Endothelial cell of umbilical vein (primary cell): ENCODE data around the gene MRGPRG. TPM values are rescaled to one million over a fixed set of nuclear protein-coding genes. Genes with fewer than 3 reads are reported as not detected.

Source experiments
- BruUV-seq: library from RNA; stranded (reverse); fragments of 400-500 nt; replicated peaks from 2 replicates; lab custom pipeline; 2021; lab: Mats Ljungman, UMichigan
- CTCF ChIA-PET: fragments of 300-600, 350-600 bp; sonication (Branson Sonifier 250); formaldehyde crosslinking; loops from one replicate; lab custom pipeline; 2021; ENCODE audit warnings: antibody characterized with exemption, inconsistent platforms; lab: Charles Lee
- POLR2A ChIA-PET: fragments of 300-600, 350-600 bp; sonication (Branson Sonifier 250); formaldehyde crosslinking; loops from one replicate; lab custom pipeline; 2021; ENCODE audit warnings: antibody characterized with exemption, inconsistent platforms; lab: Charles Lee
- DNase-seq: peaks from one replicate; pipeline ENCODE4 v3.0.0-alpha.2; 2011; ENCODE audit warnings: low read depth, low spot score
- FAIRE-seq: peaks from 2 replicates; lab custom pipeline; 2011; peaks lifted over from hg19 to GRCh38; lab: Jason Lieb, UNC
- H2AFZ ChIP-seq: 2 replicates; pipeline ENCODE4 v1.6.0; 2012; ENCODE audit warnings: low read depth, low read length, control low read depth, inconsistent platforms
- H3K27ac ChIP-seq: 2 replicates; pipeline ENCODE4 v1.5.1; 2011; ENCODE audit warnings: low read depth, mild to moderate bottlenecking, control low read depth, low read length, moderate library complexity; ENCODE audit not compliant: insufficient read depth
- H3K27me3 ChIP-seq, 2 experiments: 2 replicates each; pipeline versions ENCODE4 v1.6.0 to v1.6.1; 2011; ENCODE audit warnings: low read length in 2 of 2, mixed read lengths in 1 of 2; ENCODE audit not compliant: control insufficient read depth in 2 of 2, insufficient read depth in 2 of 2
- H3K36me3 ChIP-seq, 2 experiments: 2 replicates in 1 of 2; 3 replicates in 1 of 2; pipeline ENCODE4 v1.5.1; 2011; ENCODE audit warnings: low read length in 2 of 2, mild to moderate bottlenecking in 1 of 2, moderate library complexity in 1 of 2; ENCODE audit not compliant: control insufficient read depth in 2 of 2, insufficient read depth in 2 of 2; ENCODE audit errors: extremely low read depth in 1 of 2
- H3K4me1 ChIP-seq: 3 replicates; pipeline ENCODE4 v1.5.1; 2011; ENCODE audit warnings: mild to moderate bottlenecking, low read length; ENCODE audit not compliant: control insufficient read depth, insufficient read depth; ENCODE audit errors: extremely low read depth
- H3K4me2 ChIP-seq: 2 replicates; pipeline ENCODE4 v1.6.1; 2011; ENCODE audit warnings: low read length, control low read depth, mixed read lengths; ENCODE audit not compliant: insufficient read depth
- H3K4me3 ChIP-seq, 3 experiments: fragments of 200-600 bp in 1 of 3; sonication (generic), shearing (Covaris generic) in 1 of 3; replicated peaks in 1 of 3; 2 replicates each; pipeline ENCODE4 v1.5.1; 2011 to 2016; ENCODE audit warnings: control low read depth in 3 of 3, low read length in 3 of 3, mild to moderate bottlenecking in 2 of 3, inconsistent platforms in 1 of 3, low read depth in 1 of 3, moderate library complexity in 1 of 3; ENCODE audit not compliant: insufficient read depth in 1 of 3
- H3K79me2 ChIP-seq: 2 replicates; pipeline ENCODE4 v1.6.0; 2012; ENCODE audit warnings: low read length, inconsistent platforms; ENCODE audit not compliant: control insufficient read depth, insufficient read depth
- H3K9ac ChIP-seq: replicated peaks from 2 replicates; pipeline ENCODE3; 2011; ENCODE audit warnings: low read length, control low read depth; ENCODE audit not compliant: insufficient read depth; ENCODE audit errors: extremely low read depth
- H3K9me1 ChIP-seq: replicated peaks from 3 replicates; pipeline ENCODE4 v1.6.0; 2011; ENCODE audit warnings: mild to moderate bottlenecking, low read length; ENCODE audit not compliant: control insufficient read depth, insufficient read depth; ENCODE audit errors: extremely low read depth
- H3K9me3 ChIP-seq: replicated peaks from 2 replicates; pipeline ENCODE4 v1.5.1; 2012; ENCODE audit warnings: low read length, inconsistent platforms; ENCODE audit not compliant: control insufficient read depth, insufficient read depth
- H4K20me1 ChIP-seq: replicated peaks from 2 replicates; pipeline ENCODE3; 2011; ENCODE audit warnings: mild to moderate bottlenecking, low read length; ENCODE audit not compliant: control insufficient read depth, insufficient read depth; ENCODE audit errors: extremely low read depth
- EZH2 ChIP-seq: IDR thresholded peaks from 2 replicates; pipeline ENCODE4 v1.6.1; 2012; ENCODE audit warnings: borderline replicate concordance, low read depth, mild to moderate bottlenecking, moderate library complexity, low read length, inconsistent platforms; ENCODE audit not compliant: severe bottlenecking
- FOS ChIP-seq: IDR thresholded peaks from 2 replicates; pipeline ENCODE4 v1.6.1; 2011; ENCODE audit warnings: mild to moderate bottlenecking, low read length, moderate library complexity, borderline replicate concordance; ENCODE audit not compliant: insufficient read depth
- GATA2 ChIP-seq: IDR thresholded peaks from 2 replicates; pipeline ENCODE4 v1.7.0; 2011; ENCODE audit warnings: low read depth, mild to moderate bottlenecking, moderate library complexity, mixed read lengths, low read length; ENCODE audit not compliant: insufficient read length, insufficient read depth
- JUN ChIP-seq: IDR thresholded peaks from 2 replicates; pipeline ENCODE4 v1.6.1; 2011; ENCODE audit warnings: borderline replicate concordance, low read depth; ENCODE audit not compliant: insufficient read length, insufficient read depth
- MAX ChIP-seq: IDR thresholded peaks from 2 replicates; pipeline ENCODE4 v1.6.1; 2011; ENCODE audit not compliant: insufficient read depth, insufficient read length
- MYC ChIP-seq: IDR thresholded peaks from one replicate; pipeline ENCODE4 v1.6.1; 2011; ENCODE audit warnings: mild to moderate bottlenecking, low read depth, low read length
- POLR2A ChIP-seq: IDR thresholded peaks from 2 replicates; pipeline ENCODE4 v1.6.1; 2012; ENCODE audit warnings: low read depth, mild to moderate bottlenecking, control low read depth, low read length
- POLR2AphosphoS5 ChIP-seq: IDR thresholded peaks from 2 replicates; pipeline ENCODE4 v1.6.1; 2012; ENCODE audit warnings: low read depth, mild to moderate bottlenecking, control low read depth, low read length, moderate library complexity; ENCODE audit not compliant: insufficient read depth
- dilution Hi-C: fragments of 300-500 bp; cut with MboI; formaldehyde crosslinking; loops from one replicate; pipeline ENCODE4 v1.15.0; 2019; ENCODE audit warnings: low sequenced_read_pairs; ENCODE audit not compliant: extremely low pct_ligation_motif_present
- intact Hi-C: fragments of 100-400 bp; cut with micrococcal nuclease; formaldehyde crosslinking; loops from one replicate; pipeline ENCODE4 v1.10.0; 2022
- polyA plus RNA-seq, 4 experiments: library from polyadenylated mRNA; depleted of rRNA in 3 of 4; stranded (reverse) in 3 of 4; unstranded in 1 of 4; fragments of >200 nt; gene quantifications; 2 replicates each; pipeline versions ENCODE4 v1.2.1 to v1.2.3, GENCODE V29; 2011 to 2012; ENCODE audit warnings: missing spikeins in 1 of 4
- total RNA-seq: library from RNA; stranded (reverse); gene quantifications from 2 replicates; pipeline ENCODE4 v1.2.3, GENCODE V29; 2021
- TF ChIP-seq, protein P1 (sequence below), 2 donors: IDR thresholded peaks; 1 replicate in 1 of 2; 2 replicates in 1 of 2; pipeline ENCODE4 v1.5.1; 2011; ENCODE audit warnings: low read length in 2 of 2, mild to moderate bottlenecking in 2 of 2, moderate library complexity in 2 of 2, control low read depth in 1 of 2, inconsistent platforms in 1 of 2, low read depth in 1 of 2; ENCODE audit not compliant: insufficient read depth in 1 of 2; ENCODE audit errors: extremely low read depth in 1 of 2

The MRGPRG gene
- total and polyA plus RNA-seq, 2 donors (not counting 3 experiments of a cell fraction or from before 2014, with no cell fraction given): not detected

DNA sequence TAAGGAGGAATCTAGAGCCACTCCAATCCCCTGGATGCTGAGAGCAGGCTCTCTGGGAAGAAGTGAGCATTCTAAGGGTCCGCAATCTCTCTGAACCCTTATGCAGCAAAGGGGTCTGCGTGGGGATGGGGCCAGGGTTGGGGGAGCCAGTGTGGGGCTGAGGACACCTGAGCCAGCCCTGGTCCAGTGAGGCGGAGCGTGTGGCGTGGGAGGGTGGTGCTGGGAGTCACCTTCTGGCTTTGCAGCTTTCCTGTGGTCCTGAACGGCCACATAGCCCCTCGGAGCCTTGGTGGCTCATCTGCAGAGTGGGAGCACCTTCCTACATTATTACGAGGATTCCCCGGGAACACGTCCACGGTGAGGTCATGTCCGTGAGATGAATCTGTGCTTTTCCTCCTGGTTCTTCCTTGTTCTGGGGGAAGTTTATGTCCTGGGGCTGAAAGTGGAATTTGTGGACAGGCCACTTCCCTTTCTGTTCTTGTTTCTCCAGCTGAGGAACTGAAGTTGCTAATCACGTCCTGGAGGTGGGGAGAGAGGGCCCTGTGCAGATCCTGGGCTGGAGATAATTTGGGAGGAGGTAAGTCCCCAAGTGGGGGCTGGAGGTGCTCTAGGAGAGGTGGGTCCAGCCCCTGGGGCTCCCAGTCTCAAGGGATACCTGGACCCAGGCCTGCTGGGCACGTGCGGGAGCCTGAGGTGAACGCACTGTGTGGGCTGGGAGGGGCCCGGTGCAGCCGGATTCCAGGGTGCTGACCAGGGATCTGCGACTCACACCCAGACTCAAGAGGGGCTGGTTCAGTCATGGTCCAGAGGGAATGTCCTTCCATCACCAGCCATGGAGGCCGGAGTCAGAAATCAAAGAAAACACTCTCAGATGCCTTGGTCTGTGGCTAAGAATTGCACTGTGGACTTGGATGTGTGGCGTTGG, 7.5 kb upstream of the MRGPRG start:
- dilution Hi-C loops: no loop called here
- no peaks in the 10 kb centered on the region for H3K9me1 ChIP-seq
- H3K9me3 ChIP-seq: no peaks in the 10 kb centered on the region
- intact Hi-C loops: no loop called here
- H3K9ac ChIP-seq: no peak overlapping the region
- DNase-seq (no peak), FAIRE-seq (no peak)
- H3K79me2 ChIP-seq: no peaks in the 10 kb centered on the region
- no peak for TF ChIP-seq JUN
- TF ChIP-seq FOS: no peak
- TF ChIP-seq MAX: no peak
- no peak for TF ChIP-seq GATA2
- no peak for TF ChIP-seq EZH2
- no peak for TF ChIP-seq MYC
- no peak for TF ChIP-seq POLR2AphosphoS5
- TF ChIP-seq, protein P1, sequence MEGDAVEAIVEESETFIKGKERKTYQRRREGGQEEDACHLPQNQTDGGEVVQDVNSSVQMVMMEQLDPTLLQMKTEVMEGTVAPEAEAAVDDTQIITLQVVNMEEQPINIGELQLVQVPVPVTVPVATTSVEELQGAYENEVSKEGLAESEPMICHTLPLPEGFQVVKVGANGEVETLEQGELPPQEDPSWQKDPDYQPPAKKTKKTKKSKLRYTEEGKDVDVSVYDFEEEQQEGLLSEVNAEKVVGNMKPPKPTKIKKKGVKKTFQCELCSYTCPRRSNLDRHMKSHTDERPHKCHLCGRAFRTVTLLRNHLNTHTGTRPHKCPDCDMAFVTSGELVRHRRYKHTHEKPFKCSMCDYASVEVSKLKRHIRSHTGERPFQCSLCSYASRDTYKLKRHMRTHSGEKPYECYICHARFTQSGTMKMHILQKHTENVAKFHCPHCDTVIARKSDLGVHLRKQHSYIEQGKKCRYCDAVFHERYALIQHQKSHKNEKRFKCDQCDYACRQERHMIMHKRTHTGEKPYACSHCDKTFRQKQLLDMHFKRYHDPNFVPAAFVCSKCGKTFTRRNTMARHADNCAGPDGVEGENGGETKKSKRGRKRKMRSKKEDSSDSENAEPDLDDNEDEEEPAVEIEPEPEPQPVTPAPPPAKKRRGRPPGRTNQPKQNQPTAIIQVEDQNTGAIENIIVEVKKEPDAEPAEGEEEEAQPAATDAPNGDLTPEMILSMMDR (IDR thresholded peaks at IDR 0.05; ENCODE audit: extremely low read depth in 1 of 2, insufficient read depth in 1 of 2, low read depth in 1 of 2, low read length in 2 of 2): no peak
- TF ChIP-seq POLR2A: no peak
- H2AFZ ChIP-seq: no peak overlapping the region
- H3K4me1 ChIP-seq: no peaks in the 10 kb centered on the region
- CTCF ChIA-PET: interaction anchor here (3.2 kb wide), 1 partner anchor 183 kb away, joined by 18 read pairs; no protein-coding TSS in a partner anchor
- no peak overlapping the region for H3K4me3 ChIP-seq
- H3K27me3 ChIP-seq: no peaks in the 10 kb centered on the region
- no peak overlapping the region for H3K27ac ChIP-seq
- BruUV-seq: no TSS peak
- no peaks in the 10 kb centered on the region for H3K36me3 ChIP-seq
- POLR2A ChIA-PET: no interaction called here
- no peak overlapping the region for H3K4me2 ChIP-seq
- no peaks in the 10 kb centered on the region for H4K20me1 ChIP-seq
